CD4-positive, alpha-beta T cell (primary cell): ENCODE data around the gene DMBX1. TPM values are rescaled to one million over a fixed set of nuclear protein-coding genes. Genes with fewer than 3 reads are reported as not detected.

Source experiments
- ATAC-seq: fragments of 200-7000 bp; cut with Tn5 transposase; one replicate; pipeline ENCODE4 v1.10.0; 2022; ENCODE audit warnings: mild to moderate bottlenecking; ENCODE audit not compliant: poor library complexity
- CTCF ChIA-PET: fragments of 350-600 bp; sonication (Branson Sonifier 250); formaldehyde crosslinking; loops from one replicate; lab custom pipeline; 2021; ENCODE audit warnings: antibody characterized with exemption, inconsistent platforms; lab: Charles Lee
- POLR2A ChIA-PET: fragments of 350-600 bp; sonication (Branson Sonifier 250); formaldehyde crosslinking; loops from one replicate; lab custom pipeline; 2021; ENCODE audit warnings: antibody characterized with exemption, inconsistent platforms; lab: Charles Lee
- DNase-seq, 14 experiments: peaks; one replicate each; pipeline ENCODE4 v3.0.0-alpha.2; 2013 to 2020; ENCODE audit warnings: mixed read lengths in 2 of 14
- H3K27ac ChIP-seq, 2 donors: one replicate each; pipeline versions ENCODE4 v1.5.1 to v1.7.0; 2013; ENCODE audit warnings: low read length in 2 of 2, low read depth in 1 of 2, mild to moderate bottlenecking in 1 of 2
- H3K27me3 ChIP-seq, 2 experiments: 1 replicate in 1 of 2; 2 replicates in 1 of 2; pipeline versions ENCODE4 v1.6.1 to v1.7.0; 2013; ENCODE audit warnings: low read length in 2 of 2, control low read depth in 1 of 2, mild to moderate bottlenecking in 1 of 2, moderate library complexity in 1 of 2; ENCODE audit not compliant: insufficient read depth in 2 of 2, control insufficient read depth in 1 of 2
- H3K36me3 ChIP-seq: one replicate; pipeline ENCODE4 v1.6.1; 2013; ENCODE audit warnings: low read length, control low read depth; ENCODE audit not compliant: insufficient read depth
- H3K4me1 ChIP-seq: one replicate; pipeline ENCODE4 v1.6.1; 2013; ENCODE audit warnings: low read length, control low read depth; ENCODE audit not compliant: insufficient read depth
- H3K4me3 ChIP-seq: one replicate; pipeline ENCODE4 v1.5.1; 2013; ENCODE audit warnings: mild to moderate bottlenecking, low read length, moderate library complexity
- H3K9me3 ChIP-seq, 2 experiments: 1 replicate in 1 of 2; 2 replicates in 1 of 2; pipeline versions ENCODE4 v1.6.1 to v1.7.0; 2013; ENCODE audit warnings: low read length in 2 of 2, mild to moderate bottlenecking in 2 of 2, control low read depth in 1 of 2, moderate library complexity in 1 of 2; ENCODE audit not compliant: control insufficient read depth in 1 of 2, insufficient read depth in 1 of 2
- H3K27ac Mint-ChIP-seq: one replicate; pipeline ENCODE4 v1.8.0; 2020; ENCODE audit warnings: mixed read lengths
- H3K27me3 Mint-ChIP-seq: one replicate; pipeline ENCODE4 v1.8.0; 2021; ENCODE audit warnings: mixed read lengths
- H3K36me3 Mint-ChIP-seq: one replicate; pipeline ENCODE4 v1.8.0; 2021; ENCODE audit warnings: low read depth, mixed read lengths
- H3K4me1 Mint-ChIP-seq: one replicate; pipeline ENCODE4 v1.8.0; 2021; ENCODE audit warnings: low read depth, mixed read lengths
- H3K4me3 Mint-ChIP-seq: one replicate; pipeline ENCODE4 v1.8.0; 2020; ENCODE audit warnings: mild to moderate bottlenecking, mixed read lengths
- H3K9me3 Mint-ChIP-seq: one replicate; pipeline ENCODE4 v1.8.0; 2020; ENCODE audit warnings: mixed read lengths
- CTCF ChIP-seq: fragments of 200-600 bp; IDR thresholded peaks from one replicate; pipeline ENCODE4 v1.8.0; 2022; ENCODE audit warnings: antibody characterized with exemption, mild to moderate bottlenecking
- intact Hi-C, 2 experiments: fragments of 100-400 bp; cut with DNase I in 1 of 2; cut with micrococcal nuclease in 1 of 2; formaldehyde crosslinking; loops; one replicate each; pipeline versions ENCODE4 v1.15.1 to v1.9.0; 2023 to 2025; cut with DNase I, micrococcal nuclease
- total RNA-seq, 174 experiments: library from RNA in 2 of 174; stranded (reverse) in 2 of 174; gene quantifications; one replicate each; pipeline ENCODE4 v1.2.3 and lab custom pipeline; 2021 to 2026

Gene DMBX1
- total RNA-seq, 2 experiments from 2014 or later: not detected

GRCh38 chr1:46459315-46459714 lies 30.3 kb upstream of the DMBX1 start:
- no peak for TF ChIP-seq CTCF
- intact Hi-C loops: no loop called here
- no peaks in the 10 kb centered on the region for H3K9me3 Mint-ChIP-seq
- H3K4me1 Mint-ChIP-seq: no peaks in the 10 kb centered on the region
- DNase-seq: no peak
- H3K27me3 Mint-ChIP-seq: peaks cover 46% of the 10 kb centered on the region
- POLR2A ChIA-PET: no interaction called here
- Histone ChIP-seq H3K36me3 (no peaks in the 10 kb centered on the region), H3K4me3 (no peak overlapping the region), H3K9me3 (no peaks in the 10 kb centered on the region), H3K27ac (no peak overlapping the region), H3K4me1 (no peaks in the 10 kb centered on the region), H3K27me3 (peaks cover 12 to 24% of the 10 kb centered on the region in 2 experiments)
- no peak overlapping the region for H3K4me3 Mint-ChIP-seq
- H3K36me3 Mint-ChIP-seq: no peaks in the 10 kb centered on the region
- no peak for ATAC-seq
- CTCF ChIA-PET: no interaction called here
- no peak overlapping the region for H3K27ac Mint-ChIP-seq

- DNase-seq (no peak), ATAC-seq (no peak)
- no peak for TF ChIP-seq CTCF
- CTCF ChIA-PET: no interaction called here
- Mint-ChIP-seq H3K9me3 (no peaks in the 10 kb centered on the region), H3K4me1 (peaks cover 5% of the 10 kb centered on the region), H3K27ac (no peak overlapping the region), H3K27me3 (peaks cover 48% of the 10 kb centered on the region), H3K4me3 (no peak overlapping the region), H3K36me3 (no peaks in the 10 kb centered on the region)
- Histone ChIP-seq H3K36me3 (no peaks in the 10 kb centered on the region), H3K4me1 (peaks cover 3% of the 10 kb centered on the region), H3K27ac (no peak overlapping the region), H3K9me3 (no peaks in the 10 kb centered on the region), H3K27me3 (peaks cover 12 to 38% of the 10 kb centered on the region in 2 experiments), H3K4me3 (no peak overlapping the region)
- POLR2A ChIA-PET: no interaction called here
- intact Hi-C loops: no loop called here
Measured at GRCh38 chr1:46461017-46461808, 28.4 kb upstream of the DMBX1 start.

GRCh38 chr1:46461809-46462448 lies 27.7 kb upstream of the DMBX1 start:
- H3K27ac ChIP-seq: no peak overlapping the region
- H3K9me3 Mint-ChIP-seq: no peaks in the 10 kb centered on the region
- H3K4me3 ChIP-seq: no peak overlapping the region
- DNase-seq: no peak
- ATAC-seq: no peak
- no peaks in the 10 kb centered on the region for H3K9me3 ChIP-seq
- no peaks in the 10 kb centered on the region for H3K36me3 ChIP-seq
- no peak for TF ChIP-seq CTCF
- intact Hi-C loops: no loop called here
- H3K4me1 ChIP-seq: peaks cover 7% of the 10 kb centered on the region
- H3K36me3 Mint-ChIP-seq: no peaks in the 10 kb centered on the region
- peaks cover 15 to 43% of the 10 kb centered on the region in 2 experiments for H3K27me3 ChIP-seq
- H3K27ac Mint-ChIP-seq: no peak overlapping the region
- ChIA-PET CTCF (no interaction called here), POLR2A (no interaction called here)
- no peak overlapping the region for H3K4me3 Mint-ChIP-seq
- peaks cover 7% of the 10 kb centered on the region for H3K4me1 Mint-ChIP-seq
- H3K27me3 Mint-ChIP-seq: peaks cover 51% of the 10 kb centered on the region
